HepG2 (cell line): ENCODE data around the gene ABHD1.

ENCODE experiments used
- ARHGAP35 ChIP-seq: sonication (generic); formaldehyde crosslinking; IDR thresholded peaks from 2 replicates; pipeline ENCODE4 v1.9.0; 2022; ENCODE audit warnings: mild to moderate bottlenecking, inconsistent platforms, moderate library complexity, missing genetic modification reagents, borderline replicate concordance
- EZH2 ChIP-seq: conservative IDR thresholded peaks from 2 replicates; pipeline ENCODE4 v1.6.1; 2012; ENCODE audit warnings: mild to moderate bottlenecking, low read depth, low read length, moderate library complexity
- HDAC2 ChIP-seq: sonication (generic); formaldehyde crosslinking; IDR thresholded peaks from 2 replicates; pipeline ENCODE4 v1.4.0; 2020; ENCODE audit warnings: missing genetic modification reagents
- HNRNPL ChIP-seq: fragments of 200-400 bp; formaldehyde crosslinking; IDR thresholded peaks from 2 replicates; pipeline ENCODE4 v1.6.1; 2017; ENCODE audit warnings: mild to moderate bottlenecking, low read depth, low read length
- MAZ ChIP-seq, 2 experiments: sonication (generic) in 1 of 2; formaldehyde crosslinking in 1 of 2; IDR thresholded peaks; 2 replicates each; pipeline versions ENCODE4 v1.5.0 to v1.6.1; 2012 to 2020; ENCODE audit warnings: low read depth in 2 of 2, mild to moderate bottlenecking in 2 of 2, borderline replicate concordance in 1 of 2, improper control_type of control experiment in 1 of 2, low read length in 1 of 2, missing genetic modification reagents in 1 of 2, moderate library complexity in 1 of 2
- RARG ChIP-seq: sonication (generic); formaldehyde crosslinking; IDR thresholded peaks from 2 replicates; pipeline ENCODE4 v1.4.0; 2020; ENCODE audit warnings: low read depth, mild to moderate bottlenecking, missing genetic modification reagents
- ZNF230 ChIP-seq: sonication (generic); formaldehyde crosslinking; IDR thresholded peaks from 2 replicates; pipeline ENCODE4 v1.4.0; 2020; ENCODE audit warnings: mild to moderate bottlenecking, missing genetic modification reagents
- ZNF616 ChIP-seq: sonication (generic); formaldehyde crosslinking; IDR thresholded peaks from 2 replicates; pipeline ENCODE4 v1.5.0; 2020; ENCODE audit warnings: low read depth, mild to moderate bottlenecking, missing genetic modification reagents
- ZSCAN29 ChIP-seq: sonication (generic); formaldehyde crosslinking; conservative IDR thresholded peaks from 2 replicates; pipeline ENCODE4 v1.4.0; 2020; ENCODE audit warnings: mild to moderate bottlenecking, missing genetic modification reagents
- TF ChIP-seq, protein P1 (sequence below): sonication (generic); formaldehyde crosslinking; conservative IDR thresholded peaks from 2 replicates; pipeline ENCODE4 v1.8.0; 2022; ENCODE audit warnings: missing genetic modification reagents
- TF ChIP-seq, protein P2 (sequence below): sonication (generic); formaldehyde crosslinking; IDR thresholded peaks from 2 replicates; pipeline ENCODE4 v1.5.0; 2020; ENCODE audit warnings: mild to moderate bottlenecking, missing genetic modification reagents, moderate library complexity

DNA sequence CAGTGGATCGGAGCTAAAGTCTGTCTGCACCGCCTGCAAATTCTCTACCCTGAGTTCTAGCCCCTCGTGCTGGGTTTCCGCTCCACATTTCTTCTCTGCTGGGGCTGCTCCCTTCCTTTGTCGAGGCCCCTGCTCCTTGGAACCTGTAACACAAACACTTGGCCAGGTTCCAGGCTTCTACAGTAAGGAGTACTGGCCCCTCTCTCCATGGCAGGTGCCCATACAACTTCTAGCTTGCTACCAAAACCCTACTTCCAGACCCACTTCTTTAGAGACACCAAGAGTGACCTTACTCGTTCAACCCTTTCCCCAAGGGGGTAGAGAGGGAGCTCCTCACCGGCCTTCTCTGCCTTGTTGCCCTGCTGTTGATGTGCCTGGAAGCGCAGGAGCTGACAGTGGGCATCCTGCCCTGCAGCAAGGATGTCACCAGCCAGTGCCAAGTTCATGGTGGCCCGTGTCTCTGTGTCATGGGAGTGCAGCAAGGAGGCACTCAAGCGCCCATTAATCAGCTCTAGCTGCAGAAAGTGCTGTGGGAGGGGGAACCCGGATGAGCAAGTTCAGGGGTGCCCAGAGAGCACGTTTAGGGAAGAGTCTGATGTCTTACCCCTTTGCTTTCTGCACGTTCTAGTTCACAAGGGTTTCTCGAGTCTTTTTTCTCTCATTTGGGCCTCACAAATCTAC lies 9.7 kb downstream of the ABHD1 start:
- TF ChIP-seq, protein P1, sequence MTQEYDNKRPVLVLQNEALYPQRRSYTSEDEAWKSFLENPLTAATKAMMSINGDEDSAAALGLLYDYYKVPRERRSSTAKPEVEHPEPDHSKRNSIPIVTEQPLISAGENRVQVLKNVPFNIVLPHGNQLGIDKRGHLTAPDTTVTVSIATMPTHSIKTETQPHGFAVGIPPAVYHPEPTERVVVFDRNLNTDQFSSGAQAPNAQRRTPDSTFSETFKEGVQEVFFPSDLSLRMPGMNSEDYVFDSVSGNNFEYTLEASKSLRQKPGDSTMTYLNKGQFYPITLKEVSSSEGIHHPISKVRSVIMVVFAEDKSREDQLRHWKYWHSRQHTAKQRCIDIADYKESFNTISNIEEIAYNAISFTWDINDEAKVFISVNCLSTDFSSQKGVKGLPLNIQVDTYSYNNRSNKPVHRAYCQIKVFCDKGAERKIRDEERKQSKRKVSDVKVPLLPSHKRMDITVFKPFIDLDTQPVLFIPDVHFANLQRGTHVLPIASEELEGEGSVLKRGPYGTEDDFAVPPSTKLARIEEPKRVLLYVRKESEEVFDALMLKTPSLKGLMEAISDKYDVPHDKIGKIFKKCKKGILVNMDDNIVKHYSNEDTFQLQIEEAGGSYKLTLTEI (CRISPR knock-in tag): no peak
- TF ChIP-seq ZNF230 (CRISPR knock-in tag): no peak
- TF ChIP-seq RARG (CRISPR knock-in tag): no peak
- TF ChIP-seq, protein P2, sequence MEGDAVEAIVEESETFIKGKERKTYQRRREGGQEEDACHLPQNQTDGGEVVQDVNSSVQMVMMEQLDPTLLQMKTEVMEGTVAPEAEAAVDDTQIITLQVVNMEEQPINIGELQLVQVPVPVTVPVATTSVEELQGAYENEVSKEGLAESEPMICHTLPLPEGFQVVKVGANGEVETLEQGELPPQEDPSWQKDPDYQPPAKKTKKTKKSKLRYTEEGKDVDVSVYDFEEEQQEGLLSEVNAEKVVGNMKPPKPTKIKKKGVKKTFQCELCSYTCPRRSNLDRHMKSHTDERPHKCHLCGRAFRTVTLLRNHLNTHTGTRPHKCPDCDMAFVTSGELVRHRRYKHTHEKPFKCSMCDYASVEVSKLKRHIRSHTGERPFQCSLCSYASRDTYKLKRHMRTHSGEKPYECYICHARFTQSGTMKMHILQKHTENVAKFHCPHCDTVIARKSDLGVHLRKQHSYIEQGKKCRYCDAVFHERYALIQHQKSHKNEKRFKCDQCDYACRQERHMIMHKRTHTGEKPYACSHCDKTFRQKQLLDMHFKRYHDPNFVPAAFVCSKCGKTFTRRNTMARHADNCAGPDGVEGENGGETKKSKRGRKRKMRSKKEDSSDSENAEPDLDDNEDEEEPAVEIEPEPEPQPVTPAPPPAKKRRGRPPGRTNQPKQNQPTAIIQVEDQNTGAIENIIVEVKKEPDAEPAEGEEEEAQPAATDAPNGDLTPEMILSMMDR: no peak
- no peak for TF ChIP-seq ARHGAP35 (CRISPR knock-in tag)
- no peak for TF ChIP-seq HDAC2
- no peak for TF ChIP-seq ZNF616
- no peak for TF ChIP-seq EZH2
- TF ChIP-seq MAZ (IDR thresholded peaks at IDR 0.05; ENCODE audit: borderline replicate concordance, low read depth, low read length): no peak
- no peak for TF ChIP-seq MAZ (CRISPR knock-in tag; IDR thresholded peaks at IDR 0.05; ENCODE audit: low read depth)
- TF ChIP-seq ZSCAN29 (CRISPR knock-in tag): no peak
- no peak for TF ChIP-seq HNRNPL
